Amygdala (tissue), 56 donors: ENCODE data around the gene HIGD2A.
A peak's percentile ranks its signal among the peaks of the same experiment; 100 is the strongest.

ENCODE experiments used
- DNase-seq, 56 donors: peaks; one replicate each; lab custom pipeline; 2025; lab: John Stamatoyannopoulos, UW

HIGD2A gene

GRCh38 chr5:176388444-176389134 is at the start of gene HIGD2A, which contains the start of gene NOP16:
Gene HIGD2A (plus strand): TSS chr5:176388751. CDS start chr5:176388820, 69 bp downstream.
Gene NOP16 (minus strand): TSS chr5:176388598. CDS start chr5:176388539, 59 bp downstream.
- DNase-seq, result peak; percentile 89 to 99 (median 97)

DNA sequence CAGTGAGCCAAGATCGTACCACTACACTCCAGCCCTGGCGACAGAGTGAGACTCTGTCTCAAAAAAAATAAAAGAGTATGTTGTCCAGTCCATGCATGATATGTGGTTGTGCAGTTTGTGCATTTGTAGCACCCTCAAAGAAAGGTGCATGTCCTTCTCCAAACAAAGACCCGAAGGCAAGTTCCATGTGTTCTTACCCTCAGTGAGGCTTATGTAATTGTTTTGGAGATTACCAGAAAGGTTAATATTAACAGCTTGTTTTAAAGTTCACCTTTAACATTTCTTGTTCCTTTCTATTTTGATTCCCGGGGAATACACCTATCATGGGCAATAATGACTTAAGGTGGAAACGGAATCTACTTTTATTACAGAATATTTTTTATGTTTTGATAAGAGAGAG is 49.2 kb upstream of the HIGD2A start:
- no peak for DNase-seq

- DNase-seq, result no peak
Measured at GRCh38 chr5:176341325-176342157, 47.0 kb upstream of the HIGD2A start.

DNA sequence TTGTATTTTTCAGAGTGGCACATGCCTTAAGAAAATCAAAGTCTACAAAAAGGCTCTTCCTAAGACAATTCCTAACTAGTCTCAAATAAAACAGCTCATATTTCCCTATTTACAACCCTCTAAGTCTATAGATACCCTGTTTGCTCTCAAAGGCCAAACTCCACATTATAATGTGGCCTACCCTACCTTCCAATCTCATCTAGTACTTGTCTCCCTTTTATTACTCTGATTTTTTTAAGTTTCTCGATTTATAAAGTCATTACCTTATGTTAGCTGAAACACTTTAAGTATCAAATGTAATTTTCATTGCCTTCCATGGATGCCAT is 46.4 kb upstream of the HIGD2A start:
- DNase-seq, result no peak

- no peak for DNase-seq
Measured at GRCh38 chr5:176342766-176343458, 45.6 kb upstream of the HIGD2A start.

DNA sequence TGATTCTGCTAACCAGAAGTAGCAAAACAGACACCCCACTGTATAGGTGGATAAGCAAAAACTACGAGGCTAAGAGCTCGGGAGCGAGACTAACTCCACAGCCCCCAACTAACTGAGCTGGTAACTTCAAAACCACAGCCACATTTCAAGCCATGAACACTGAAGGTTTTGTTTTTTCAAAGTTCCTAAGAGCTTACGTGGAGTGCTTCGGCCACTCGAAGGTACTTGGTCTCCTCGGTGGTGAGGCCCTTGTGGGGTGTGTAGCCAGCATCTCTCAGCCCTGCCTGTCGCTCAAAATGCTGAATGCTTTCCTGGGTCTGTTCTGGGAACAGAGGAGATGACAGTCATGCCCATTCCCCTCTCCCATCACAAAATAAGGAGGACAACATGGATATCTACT is 38.1 kb upstream of the HIGD2A start:
- no peak for DNase-seq

DNA sequence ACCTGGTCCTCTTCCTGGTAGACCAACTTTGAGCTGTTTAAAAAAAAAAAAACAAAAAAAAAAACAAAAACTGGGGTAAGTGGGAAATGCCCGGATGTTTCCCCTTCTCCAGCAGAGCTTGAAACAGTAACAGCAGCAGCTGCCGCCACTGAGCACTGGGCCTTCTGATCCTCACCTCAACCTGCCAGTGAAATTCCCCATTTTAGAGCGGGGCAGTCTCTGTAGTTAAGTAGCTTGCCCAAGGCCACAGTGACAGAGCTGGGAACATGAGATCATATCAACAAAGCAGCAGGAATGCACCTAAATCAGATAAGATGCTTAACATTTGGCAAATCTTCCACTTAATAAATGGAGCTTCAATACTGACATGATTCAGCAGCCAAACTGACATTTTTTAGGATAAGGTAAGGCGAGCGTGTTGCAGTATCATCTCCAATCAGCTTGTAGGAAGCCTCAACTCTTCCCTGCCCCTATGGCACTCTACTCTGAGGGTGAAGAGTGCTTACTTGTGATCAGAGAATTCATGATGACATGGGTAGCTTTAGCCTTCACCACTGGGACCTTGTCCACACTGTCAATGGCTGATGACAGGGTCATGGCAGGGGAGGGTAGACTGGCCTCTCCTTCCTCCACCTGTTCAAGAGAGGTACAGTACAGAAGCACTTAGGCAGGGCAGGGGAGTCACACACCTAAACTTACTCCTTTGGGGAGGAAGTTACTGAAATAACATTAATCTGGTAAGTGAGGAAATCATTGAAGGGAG is 36.3 kb upstream of the HIGD2A start:
- DNase-seq, result no peak

- no peak for DNase-seq
Measured at GRCh38 chr5:176353533-176353932, 35.0 kb upstream of the HIGD2A start.

DNA sequence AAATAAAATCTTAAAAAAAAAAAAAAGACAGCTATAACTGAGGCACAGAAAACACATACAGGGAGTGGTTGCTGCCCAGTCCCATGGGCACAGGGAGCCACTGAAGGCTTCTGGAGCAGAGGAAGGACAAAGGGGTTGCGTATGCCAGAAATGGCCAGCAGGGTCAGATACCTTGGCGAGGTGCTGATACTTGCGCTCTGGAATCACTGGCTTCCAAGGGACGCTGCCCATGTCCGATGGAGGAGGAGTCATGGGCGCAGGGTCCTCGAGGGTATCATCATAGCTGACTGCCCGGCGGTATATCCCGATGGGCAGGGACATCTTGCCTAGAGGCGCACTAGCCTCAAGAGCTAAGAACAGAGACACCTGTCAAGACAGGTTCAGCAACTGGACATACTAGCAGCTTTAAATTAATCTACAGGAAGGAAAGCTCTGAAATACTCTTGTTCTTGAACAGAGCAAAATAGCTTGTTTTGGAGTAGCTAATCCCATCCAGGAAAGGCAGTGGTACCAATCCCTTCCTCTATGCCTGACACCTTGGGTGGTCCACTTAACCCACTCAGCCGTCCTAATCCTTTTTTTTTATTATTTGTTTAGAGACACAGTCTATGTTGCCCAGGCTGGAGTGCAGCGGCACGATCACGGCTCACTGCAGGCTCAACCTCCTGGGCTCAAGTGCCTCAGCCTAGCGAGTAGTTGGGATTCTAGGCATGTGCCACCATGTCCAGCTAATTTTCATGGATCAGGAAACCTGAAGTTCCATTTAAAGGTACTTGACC is 33.0 kb upstream of the HIGD2A start:
- no peak for DNase-seq

GRCh38 chr5:176356179-176356566 is 32.4 kb upstream of the HIGD2A start:
- no peak for DNase-seq

GRCh38 chr5:176359658-176360057 is 28.9 kb upstream of the HIGD2A start:
- DNase-seq, result no peak

GRCh38 chr5:176360894-176361436 is 27.6 kb upstream of the HIGD2A start:
- peak in 7 of 56 donors; percentile 17 to 53 (median 38) for DNase-seq

GRCh38 chr5:176361437-176362232 is 26.9 kb upstream of the HIGD2A start, which contains the start of gene KIAA1191:
Gene KIAA1191 (minus strand): TSS chr5:176361764. CDS start chr5:176359508, 2,256 bp downstream.
- DNase-seq, result peak; percentile 32 to 96 (median 89)

DNA sequence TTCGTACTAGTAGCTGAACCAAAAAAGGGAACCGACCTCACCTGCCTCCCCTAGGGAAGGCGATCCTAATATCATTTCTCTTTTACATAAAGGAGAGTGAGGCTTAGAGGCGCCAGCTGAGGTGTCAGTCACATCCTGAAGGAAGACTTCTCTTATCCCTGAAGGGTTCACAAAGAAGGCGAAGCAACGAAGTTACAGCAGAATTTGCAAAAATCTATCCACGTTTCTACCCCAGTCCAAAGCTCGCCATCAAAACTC is 26.4 kb upstream of the HIGD2A start:
- DNase-seq, result no peak

DNA sequence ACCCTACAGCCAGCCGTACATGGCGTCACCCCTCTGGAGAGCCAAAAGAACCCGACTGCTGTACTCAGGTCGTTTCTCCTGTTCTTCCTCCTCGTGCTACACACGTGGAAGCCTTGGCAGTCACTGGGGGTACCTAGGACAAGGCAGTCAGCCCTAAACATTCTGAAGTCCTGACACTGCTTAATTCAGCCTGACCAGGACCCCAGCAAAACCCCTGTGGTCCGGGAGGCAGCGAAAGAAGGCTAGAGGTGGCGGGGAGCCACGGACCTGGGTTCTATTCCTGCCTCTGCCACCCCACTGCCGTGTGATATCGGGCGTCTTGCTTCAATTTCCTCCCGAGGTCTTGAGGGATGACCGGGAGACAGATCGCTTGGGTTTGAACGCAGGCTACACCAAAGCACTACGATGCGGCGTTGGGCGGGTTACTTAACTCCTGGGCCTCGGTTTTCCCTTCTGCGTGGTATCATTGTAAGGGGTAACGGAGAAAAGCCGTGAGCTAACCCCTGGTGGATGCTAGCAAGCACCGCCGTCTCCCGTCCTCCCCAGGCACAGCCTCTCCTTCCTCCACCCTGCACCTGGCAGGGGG is 23.7 kb upstream of the HIGD2A start:
- DNase-seq, result peak in 2 of 56 donors; percentile 29 to 48

DNA sequence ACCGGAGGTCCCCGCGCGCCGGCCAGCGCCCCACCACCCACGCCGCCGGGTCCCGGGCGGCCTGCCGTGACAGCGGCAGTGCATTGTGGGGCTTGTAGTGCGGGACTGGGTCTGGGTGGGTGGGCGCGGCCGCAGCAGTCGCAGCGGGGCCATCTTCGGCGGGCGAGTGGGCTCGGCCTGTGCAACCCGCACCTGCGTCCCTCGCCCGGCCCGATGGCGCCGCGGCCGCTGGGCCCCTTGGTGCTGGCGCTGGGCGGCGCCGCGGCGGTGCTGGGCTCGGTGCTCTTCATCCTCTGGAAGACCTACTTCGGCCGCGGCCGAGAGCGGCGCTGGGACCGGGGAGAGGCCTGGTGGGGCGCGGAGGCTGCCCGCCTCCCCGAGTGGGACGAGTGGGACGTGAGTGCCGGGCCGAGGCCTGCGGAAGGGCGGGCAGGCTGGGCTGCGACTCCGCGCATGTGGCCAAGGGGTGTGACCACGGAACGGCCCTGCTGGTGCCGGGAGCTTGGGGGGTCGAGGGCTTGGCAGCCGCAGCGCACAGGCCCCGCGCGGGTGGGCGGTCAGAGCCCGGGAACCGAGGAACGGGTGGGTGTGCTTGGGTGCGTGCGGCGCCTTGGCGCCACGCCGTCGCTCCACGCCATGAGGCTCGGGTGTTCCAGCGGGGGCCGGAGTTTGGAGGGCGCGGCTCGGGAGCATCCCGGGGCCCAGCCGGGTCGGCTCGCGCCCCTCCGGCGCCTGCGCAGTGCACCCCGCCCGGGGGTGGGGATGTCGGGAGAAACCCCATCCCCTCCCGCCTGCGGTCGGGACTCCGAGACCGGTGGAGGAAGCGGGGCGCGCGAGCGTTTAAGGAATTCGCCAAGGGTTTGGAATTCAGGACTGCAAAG is 23.0 kb upstream of the HIGD2A start, which contains the start of gene ARL10:
Gene ARL10, plus strand, starts transcription at position 137 of the 881 bp plus-strand sequence. Its CDS starts 77 bp downstream, at position 214.
- DNase-seq, result peak in 45 of 56 donors; percentile 13 to 72 (median 46)

DNA sequence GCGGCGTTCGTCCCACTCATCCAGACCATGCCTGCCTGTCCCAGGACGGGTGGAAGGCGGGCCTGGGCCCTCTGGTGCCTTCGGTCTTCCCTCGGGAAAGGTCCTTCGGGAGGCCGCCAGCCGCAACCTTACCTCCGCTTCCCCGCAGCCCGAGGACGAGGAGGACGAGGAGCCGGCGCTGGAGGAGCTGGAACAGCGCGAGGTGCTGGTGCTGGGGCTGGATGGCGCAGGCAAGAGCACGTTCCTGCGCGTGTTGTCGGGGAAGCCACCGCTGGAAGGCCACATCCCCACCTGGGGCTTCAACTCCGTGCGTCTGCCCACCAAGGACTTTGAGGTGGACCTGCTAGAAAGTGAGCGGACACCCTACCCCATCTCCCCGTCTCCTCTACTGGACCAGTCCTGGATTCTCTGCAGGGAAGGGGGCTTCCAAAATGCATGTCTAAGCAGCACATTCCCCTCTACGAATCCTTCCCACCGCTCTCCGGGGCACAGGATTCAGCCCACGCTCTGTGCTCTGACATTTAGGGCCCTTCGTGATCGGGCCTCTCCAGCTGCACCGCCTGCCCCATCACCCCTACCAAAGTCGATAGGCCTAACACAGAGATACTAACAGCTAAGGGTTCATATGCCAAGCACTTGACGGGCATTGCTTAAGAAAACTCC is 22.2 kb upstream of the HIGD2A start:
- peak in 1 of 56 donors; percentile 35 for DNase-seq
